GM18909 (cell line): ENCODE data around the gene PIP4P1.

Source experiments
- ATAC-seq: cut with Tn5 transposase; IDR thresholded peaks from one replicate; pipeline ENCODE4 v1.9.1; 2021; ENCODE audit warnings: mild to moderate bottlenecking; ENCODE audit not compliant: unreplicated experiment, poor library complexity

Gene PIP4P1

GRCh38 chr14:20412876-20413743 lies 48.1 kb downstream of the PIP4P1 start, which contains the start of gene TEP1:
TSS of gene TEP1 (minus strand) at chr14:20413501. CDS start at chr14:20408439, 5,062 bp downstream.
- peak; percentile 79 for ATAC-seq

GRCh38 chr14:20412411-20412810 lies 48.8 kb downstream of the PIP4P1 start:
- ATAC-seq: peak; percentile 70

GRCh38 chr14:20409226-20409625 lies 52.0 kb downstream of the PIP4P1 start:
- no peak for ATAC-seq
